Liver (tissue), 3 donors: ENCODE results near the gene NRG3.

Experiments
- FOXA1 ChIP-seq: IDR thresholded peaks from 2 replicates; pipeline ENCODE4 v1.6.1; 2016; ENCODE audit warnings: antibody characterized with exemption
- GABPA ChIP-seq, 2 donors: IDR thresholded peaks in 1 of 2; conservative IDR thresholded peaks in 1 of 2; 2 replicates each; pipeline ENCODE4 v1.6.1; 2016; ENCODE audit warnings: antibody characterized with exemption in 2 of 2, mild to moderate bottlenecking in 1 of 2, moderate library complexity in 1 of 2
- RAD21 ChIP-seq, 2 donors: IDR thresholded peaks; 2 replicates each; pipeline ENCODE4 v1.6.1; 2016; ENCODE audit warnings: antibody characterized with exemption in 2 of 2, mild to moderate bottlenecking in 2 of 2
- RXRA ChIP-seq, 2 donors: IDR thresholded peaks; 2 replicates each; pipeline ENCODE4 v1.6.1; 2017 to 2018; ENCODE audit warnings: antibody characterized with exemption in 2 of 2, mild to moderate bottlenecking in 1 of 2
- TAF1 ChIP-seq: conservative IDR thresholded peaks from 2 replicates; pipeline ENCODE4 v1.6.1; 2016; ENCODE audit warnings: antibody characterized with exemption, mild to moderate bottlenecking
- YY1 ChIP-seq: IDR thresholded peaks from 2 replicates; pipeline ENCODE4 v1.6.1; 2016; ENCODE audit warnings: antibody characterized with exemption, mild to moderate bottlenecking
- TF ChIP-seq, protein P1 (sequence below): fragments of 150-350 bp; IDR thresholded peaks from 2 replicates; pipeline ENCODE4 v1.5.1; 2017; ENCODE audit warnings: improper control_type of control experiment, low read depth, low read length; ENCODE audit not compliant: missing input control
- TF ChIP-seq, protein P2 (sequence below): IDR thresholded peaks from 2 replicates; pipeline ENCODE4 v1.6.1; 2016; ENCODE audit warnings: antibody characterized with exemption, mild to moderate bottlenecking
- TF ChIP-seq, protein P3 (sequence below): IDR thresholded peaks from 2 replicates; pipeline ENCODE4 v1.6.1; 2016; ENCODE audit warnings: antibody characterized with exemption
- donor health status: healthy.
- donor health status: healthy.

DNA sequence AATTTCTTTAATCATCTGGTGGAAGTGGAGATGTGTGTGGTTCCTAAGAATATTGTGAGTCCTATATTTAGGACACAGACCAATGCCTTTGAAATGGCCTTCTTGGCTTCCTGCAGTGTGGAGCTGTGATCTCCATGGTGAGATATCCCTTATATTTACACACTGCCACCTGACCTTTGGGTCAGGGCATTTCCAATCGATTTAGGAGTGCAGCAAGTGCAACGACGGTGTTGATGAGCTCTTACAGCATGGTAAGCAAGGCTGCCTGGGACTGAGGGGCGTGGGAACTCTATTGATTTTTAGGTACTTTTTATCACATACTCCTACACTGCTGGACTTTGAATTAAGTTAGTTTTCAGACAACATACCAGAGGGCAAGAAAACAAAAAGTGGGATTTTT is 146.0 kb downstream of the NRG3 start:
- TF ChIP-seq, protein P1, sequence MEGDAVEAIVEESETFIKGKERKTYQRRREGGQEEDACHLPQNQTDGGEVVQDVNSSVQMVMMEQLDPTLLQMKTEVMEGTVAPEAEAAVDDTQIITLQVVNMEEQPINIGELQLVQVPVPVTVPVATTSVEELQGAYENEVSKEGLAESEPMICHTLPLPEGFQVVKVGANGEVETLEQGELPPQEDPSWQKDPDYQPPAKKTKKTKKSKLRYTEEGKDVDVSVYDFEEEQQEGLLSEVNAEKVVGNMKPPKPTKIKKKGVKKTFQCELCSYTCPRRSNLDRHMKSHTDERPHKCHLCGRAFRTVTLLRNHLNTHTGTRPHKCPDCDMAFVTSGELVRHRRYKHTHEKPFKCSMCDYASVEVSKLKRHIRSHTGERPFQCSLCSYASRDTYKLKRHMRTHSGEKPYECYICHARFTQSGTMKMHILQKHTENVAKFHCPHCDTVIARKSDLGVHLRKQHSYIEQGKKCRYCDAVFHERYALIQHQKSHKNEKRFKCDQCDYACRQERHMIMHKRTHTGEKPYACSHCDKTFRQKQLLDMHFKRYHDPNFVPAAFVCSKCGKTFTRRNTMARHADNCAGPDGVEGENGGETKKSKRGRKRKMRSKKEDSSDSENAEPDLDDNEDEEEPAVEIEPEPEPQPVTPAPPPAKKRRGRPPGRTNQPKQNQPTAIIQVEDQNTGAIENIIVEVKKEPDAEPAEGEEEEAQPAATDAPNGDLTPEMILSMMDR = no peak
- no peak for TF ChIP-seq RAD21 (IDR thresholded peaks at IDR 0.05)
- TF ChIP-seq FOXA1 = no peak
- TF ChIP-seq TAF1 = no peak
- no peak for TF ChIP-seq GABPA (IDR thresholded peaks at IDR 0.05 in 1 of 2, conservative IDR thresholded peaks at IDR 0.05 in 1 of 2)
- TF ChIP-seq, protein P2, sequence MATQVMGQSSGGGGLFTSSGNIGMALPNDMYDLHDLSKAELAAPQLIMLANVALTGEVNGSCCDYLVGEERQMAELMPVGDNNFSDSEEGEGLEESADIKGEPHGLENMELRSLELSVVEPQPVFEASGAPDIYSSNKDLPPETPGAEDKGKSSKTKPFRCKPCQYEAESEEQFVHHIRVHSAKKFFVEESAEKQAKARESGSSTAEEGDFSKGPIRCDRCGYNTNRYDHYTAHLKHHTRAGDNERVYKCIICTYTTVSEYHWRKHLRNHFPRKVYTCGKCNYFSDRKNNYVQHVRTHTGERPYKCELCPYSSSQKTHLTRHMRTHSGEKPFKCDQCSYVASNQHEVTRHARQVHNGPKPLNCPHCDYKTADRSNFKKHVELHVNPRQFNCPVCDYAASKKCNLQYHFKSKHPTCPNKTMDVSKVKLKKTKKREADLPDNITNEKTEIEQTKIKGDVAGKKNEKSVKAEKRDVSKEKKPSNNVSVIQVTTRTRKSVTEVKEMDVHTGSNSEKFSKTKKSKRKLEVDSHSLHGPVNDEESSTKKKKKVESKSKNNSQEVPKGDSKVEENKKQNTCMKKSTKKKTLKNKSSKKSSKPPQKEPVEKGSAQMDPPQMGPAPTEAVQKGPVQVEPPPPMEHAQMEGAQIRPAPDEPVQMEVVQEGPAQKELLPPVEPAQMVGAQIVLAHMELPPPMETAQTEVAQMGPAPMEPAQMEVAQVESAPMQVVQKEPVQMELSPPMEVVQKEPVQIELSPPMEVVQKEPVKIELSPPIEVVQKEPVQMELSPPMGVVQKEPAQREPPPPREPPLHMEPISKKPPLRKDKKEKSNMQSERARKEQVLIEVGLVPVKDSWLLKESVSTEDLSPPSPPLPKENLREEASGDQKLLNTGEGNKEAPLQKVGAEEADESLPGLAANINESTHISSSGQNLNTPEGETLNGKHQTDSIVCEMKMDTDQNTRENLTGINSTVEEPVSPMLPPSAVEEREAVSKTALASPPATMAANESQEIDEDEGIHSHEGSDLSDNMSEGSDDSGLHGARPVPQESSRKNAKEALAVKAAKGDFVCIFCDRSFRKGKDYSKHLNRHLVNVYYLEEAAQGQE = no peak
- TF ChIP-seq, protein P3, sequence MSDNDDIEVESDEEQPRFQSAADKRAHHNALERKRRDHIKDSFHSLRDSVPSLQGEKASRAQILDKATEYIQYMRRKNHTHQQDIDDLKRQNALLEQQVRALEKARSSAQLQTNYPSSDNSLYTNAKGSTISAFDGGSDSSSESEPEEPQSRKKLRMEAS = no peak
- TF ChIP-seq RXRA (IDR thresholded peaks at IDR 0.05) = no peak
- TF ChIP-seq YY1 = no peak
